Measurements from ENCODE around the gene IGFBP7.

IGFBP7 gene

GRCh38 chr4:57013543-57014120 lies 96.6 kb downstream of the IGFBP7 start:
- no peaks in the 10 kb centered on the region for H3K9me2 ChIP-seq (replicated peaks; ENCODE audit: low read depth, low read length)
- H3K4me1 ChIP-seq (ENCODE audit: insufficient read depth, low read length, poor library complexity, severe bottlenecking): no peaks in the 10 kb centered on the region
- no peaks in the 10 kb centered on the region for H3K27me3 ChIP-seq (ENCODE audit: insufficient read depth, low read length, poor library complexity, severe bottlenecking)
- H3K9ac ChIP-seq (ENCODE audit: low read depth, low read length, poor library complexity, severe bottlenecking): no peak overlapping the region
- no peak overlapping the region for H3K4me3 ChIP-seq (ENCODE audit: low read length, poor library complexity, severe bottlenecking)
- TF ChIP-seq CTCF (conservative IDR thresholded peaks at IDR 0.05; ENCODE audit: low read length) (no peak), EZH2phosphoT487 (IDR thresholded peaks at IDR 0.05; ENCODE audit: borderline replicate concordance) (no peak)
- H3K79me2 ChIP-seq (ENCODE audit: insufficient read depth, low read length): no peaks in the 10 kb centered on the region
- H3K9me3 ChIP-seq (ENCODE audit: insufficient read depth, low read depth, low read length): no peaks in the 10 kb centered on the region
- H2AFZ ChIP-seq (ENCODE audit: low read length): no peak overlapping the region
- H3F3A ChIP-seq (ENCODE audit: low read depth): no peaks in the 10 kb centered on the region
- H3K4me2 ChIP-seq (ENCODE audit: low read depth, low read length, poor library complexity, severe bottlenecking): no peak overlapping the region
- peaks cover 79% of the 10 kb centered on the region; the same call in 1 of the 2 replicates for H3K36me3 ChIP-seq (ENCODE audit: insufficient read depth, low read length)
- H4K20me1 ChIP-seq (ENCODE audit: insufficient read depth, low read length, poor library complexity, severe bottlenecking): peaks cover 6% of the 10 kb centered on the region

GRCh38 chr4:56999751-57000150 lies 110.4 kb downstream of the IGFBP7 start:
- no peak for TF ChIP-seq CTCF (conservative IDR thresholded peaks at IDR 0.05; ENCODE audit: low read length)
- no peak for TF ChIP-seq EZH2phosphoT487 (IDR thresholded peaks at IDR 0.05; ENCODE audit: borderline replicate concordance)
- H3K4me1 ChIP-seq (ENCODE audit: insufficient read depth, low read length, poor library complexity, severe bottlenecking): no peaks in the 10 kb centered on the region
- no peaks in the 10 kb centered on the region for H3K9me3 ChIP-seq (ENCODE audit: insufficient read depth, low read depth, low read length)
- H3K36me3 ChIP-seq (ENCODE audit: insufficient read depth, low read length): peaks cover 84% of the 10 kb centered on the region
- H3K79me2 ChIP-seq (ENCODE audit: insufficient read depth, low read length): peaks cover 14% of the 10 kb centered on the region; the same call in 1 of the 2 replicates
- no peak overlapping the region for H2AFZ ChIP-seq (ENCODE audit: low read length)
- H3K27me3 ChIP-seq (ENCODE audit: insufficient read depth, low read length, poor library complexity, severe bottlenecking): no peaks in the 10 kb centered on the region
- peaks cover 13% of the 10 kb centered on the region for H4K20me1 ChIP-seq (ENCODE audit: insufficient read depth, low read length, poor library complexity, severe bottlenecking)
- H3K9me2 ChIP-seq (replicated peaks; ENCODE audit: low read depth, low read length): no peaks in the 10 kb centered on the region
- H3K4me2 ChIP-seq (ENCODE audit: low read depth, low read length, poor library complexity, severe bottlenecking): no peak overlapping the region
- no peak overlapping the region for H3K9ac ChIP-seq (ENCODE audit: low read depth, low read length, poor library complexity, severe bottlenecking)
- H3K4me3 ChIP-seq (ENCODE audit: low read length, poor library complexity, severe bottlenecking): no peak overlapping the region
- no peaks in the 10 kb centered on the region for H3F3A ChIP-seq (ENCODE audit: low read depth)

GRCh38 chr4:56995525-56995924 lies 114.7 kb downstream of the IGFBP7 start:
- Histone ChIP-seq H3K9me3 (ENCODE audit: insufficient read depth, low read depth, low read length) (no peaks in the 10 kb centered on the region), H3K9me2 (replicated peaks; ENCODE audit: low read depth, low read length) (no peaks in the 10 kb centered on the region), H4K20me1 (ENCODE audit: insufficient read depth, low read length, poor library complexity, severe bottlenecking) (peaks cover 29% of the 10 kb centered on the region), H3K4me3 (ENCODE audit: low read length, poor library complexity, severe bottlenecking) (no peak overlapping the region), H2AFZ (ENCODE audit: low read length) (no peak overlapping the region), H3K36me3 (ENCODE audit: insufficient read depth, low read length) (peaks cover 89% of the 10 kb centered on the region), H3F3A (ENCODE audit: low read depth) (no peaks in the 10 kb centered on the region), H3K79me2 (ENCODE audit: insufficient read depth, low read length) (peaks cover 33% of the 10 kb centered on the region; the same call in 1 of the 2 replicates), H3K9ac (ENCODE audit: low read depth, low read length, poor library complexity, severe bottlenecking) (no peak overlapping the region), H3K4me2 (ENCODE audit: low read depth, low read length, poor library complexity, severe bottlenecking) (no peak overlapping the region), H3K4me1 (ENCODE audit: insufficient read depth, low read length, poor library complexity, severe bottlenecking) (no peaks in the 10 kb centered on the region), H3K27me3 (ENCODE audit: insufficient read depth, low read length, poor library complexity, severe bottlenecking) (no peaks in the 10 kb centered on the region)
- no peak for TF ChIP-seq EZH2phosphoT487 (IDR thresholded peaks at IDR 0.05; ENCODE audit: borderline replicate concordance)
- no peak for TF ChIP-seq CTCF (conservative IDR thresholded peaks at IDR 0.05; ENCODE audit: low read length)
